Measurements from ENCODE around the gene FIP1L1. TPM values are rescaled to one million over a fixed set of nuclear protein-coding genes. Genes with fewer than 3 reads are reported as not detected.

The FIP1L1 gene
- total and polyA plus RNA-seq, 9 of the 15 experiments (the other 6 are each of a cell fraction or from before 2014, with no cell fraction given), result 34.6 to 137 (median 72.0) TPM

DNA sequence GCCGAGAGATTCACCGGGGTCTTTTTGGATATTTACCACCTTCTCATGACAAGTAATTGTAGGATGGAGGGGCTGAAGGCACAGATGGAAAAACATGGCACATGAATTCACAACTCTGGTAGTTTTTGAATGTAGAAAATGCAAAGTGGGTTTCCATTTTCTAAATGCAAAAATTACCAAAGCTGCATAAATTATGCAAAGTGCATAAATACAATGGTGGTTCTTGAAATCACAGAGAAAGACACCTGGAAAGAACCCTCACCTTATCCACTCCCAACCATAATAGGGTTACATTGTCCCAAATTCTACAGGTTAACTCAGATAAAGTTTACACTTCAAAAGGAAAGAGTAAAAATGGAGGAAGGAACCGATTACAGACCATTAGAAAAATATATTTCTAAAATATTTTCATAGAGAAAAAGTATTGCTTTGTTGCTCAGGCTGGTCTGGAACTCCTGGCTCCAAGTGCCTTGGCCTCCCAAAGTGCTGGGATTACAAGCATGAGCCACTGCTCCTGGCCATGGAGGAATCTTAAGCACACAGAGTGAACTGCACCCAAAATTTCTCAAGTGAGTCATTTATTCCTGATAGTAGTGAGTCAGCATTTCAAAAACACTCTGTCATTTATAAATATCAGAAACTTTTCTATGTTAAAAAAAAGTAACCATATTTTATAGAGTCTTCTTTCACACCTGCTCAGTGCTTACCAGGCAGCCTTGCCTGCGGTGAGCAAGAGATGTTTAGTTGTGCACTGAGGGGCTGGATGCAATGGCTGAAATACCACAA is 101.4 kb downstream of the FIP1L1 start:
- ChIA-PET POLR2A (interaction anchor here (1.0 to 1.3 kb wide), 2 partner anchors 9 to 32 kb away, joined by 3 to 4 read pairs; no protein-coding TSS in a partner anchor), CTCF (ENCODE audit: low intra/inter-chr PET ratio) (no interaction called here)
- Histone ChIP-seq H3K4me1 (replicated peaks in 1 of 2; ENCODE audit: control insufficient read depth in 2 of 2, insufficient read depth in 2 of 2, low read length in 2 of 2) (peaks cover 0 to 2% of the 10 kb centered on the region in 2 experiments; a peak in 2 of 5 replicates), H3K79me2 (ENCODE audit: control insufficient read depth, insufficient read depth, low read length) (no peaks in the 10 kb centered on the region), H2AFZ (ENCODE audit: low read depth, low read length) (peak overlapping the region; percentile 66; the same call in 1 of the 2 replicates), H3K36me3 (ENCODE audit: control insufficient read depth, insufficient read depth, low read length) (no peaks in the 10 kb centered on the region), H4K20me1 (replicated peaks; ENCODE audit: control insufficient read depth, insufficient read depth, low read length) (no peaks in the 10 kb centered on the region), H3K27me3 (ENCODE audit: control insufficient read depth in 2 of 2, insufficient read depth in 2 of 2, low read length in 2 of 2) (no peaks in the 10 kb centered on the region), H3K9ac (ENCODE audit: insufficient read depth in 1 of 2, low read depth in 2 of 2, low read length in 2 of 2) (no peak overlapping the region), H3K9me1 (ENCODE audit: control insufficient read depth, insufficient read depth, low read length) (no peaks in the 10 kb centered on the region), H3K9me3 (replicated peaks; ENCODE audit: control insufficient read depth, insufficient read depth, low read depth, low read length) (no peaks in the 10 kb centered on the region), H3K4me2 (ENCODE audit: insufficient read depth, low read length) (no peak overlapping the region), H3K27ac (ENCODE audit: extremely low read depth, low read depth, low read length) (peak overlapping the region; percentile 35; the same call in 1 of the 3 replicates), H3K4me3 (no peak overlapping the region)
- DNase-seq (ENCODE audit: extremely low read depth in 1 of 4, low spot score in 3 of 4) (peak in 1 of 4 experiments; percentile 14), ATAC-seq (peak; percentile 54), FAIRE-seq (peak; percentile 29)
- 40% methylated on average over 4 of the region's 4 CpGs for WGBS (ENCODE audit: insufficient coverage, low coverage, missing lambda C conversion rate)
- no TSS peak for BruUV-seq (replicated peaks)
- in situ Hi-C loops (cut with MboI), result loop anchor here (25.0 kb wide), 1 partner anchor 758 kb away; the partner anchor contains the start of gene PDGFRA
- intact Hi-C loops (cut with micrococcal nuclease), result no loop called here
- TF ChIP-seq SMAD4 (CRISPR knock-in tag; conservative IDR thresholded peaks at IDR 0.05), result 0 out of 2 replicates have a peak, but pooled peaks have one; percentile 28
- 0 out of 2 replicates have a peak, but pooled peaks have one; percentile 34 for TF ChIP-seq DMBX1 (CRISPR knock-in tag; IDR thresholded peaks at IDR 0.05; ENCODE audit: borderline replicate concordance)
- TF ChIP-seq TBP (optimal IDR thresholded peaks at IDR 0.05; ENCODE audit: low read depth, low read length), result peak; percentile 41
- peak; percentile 89 for TF ChIP-seq C11orf30 (IDR thresholded peaks at IDR 0.05; ENCODE audit: low read depth)
- 0 out of 2 replicates have a peak, but pooled peaks have one; percentile 38 for TF ChIP-seq CXXC5 (CRISPR knock-in tag; IDR thresholded peaks at IDR 0.05)
- TF ChIP-seq ZNF445 (CRISPR knock-in tag; IDR thresholded peaks at IDR 0.05; ENCODE audit: low read depth), result no peak
- no peak for TF ChIP-seq MEF2D (tag; conservative IDR thresholded peaks at IDR 0.05; ENCODE audit: low read depth)
- TF ChIP-seq ZFP36 (IDR thresholded peaks at IDR 0.05; ENCODE audit: low read depth, low read length, partially characterized antibody), result no peak
- TF ChIP-seq NFE2 (IDR thresholded peaks at IDR 0.05; ENCODE audit: low read depth), result peak; percentile 79
- TF ChIP-seq ARID1B (IDR thresholded peaks at IDR 0.05), result peak; percentile 20; the same call in 1 of the 2 replicates
- TF ChIP-seq MAFG (tag; conservative IDR thresholded peaks at IDR 0.05), result peak; percentile 87
- no peak for TF ChIP-seq MED1 (CRISPR knock-in tag; IDR thresholded peaks at IDR 0.05; ENCODE audit: borderline replicate concordance)
- TF ChIP-seq JUND (IDR thresholded peaks at IDR 0.05; ENCODE audit: borderline replicate concordance, low read depth, low read length), result peak; percentile 72
- peak; percentile 50; the same call in 1 of the 3 replicates for TF ChIP-seq JUND (tag; IDR thresholded peaks at IDR 0.05; ENCODE audit: borderline replicate concordance, low read depth, low read length)
- no peak for TF ChIP-seq ZHX1 (conservative IDR thresholded peaks at IDR 0.05; ENCODE audit: low read length)
- TF ChIP-seq MAFF (IDR thresholded peaks at IDR 0.05; ENCODE audit: low read length), result peak; percentile 62; the same call in 1 of the 2 replicates
- TF ChIP-seq MAFK (IDR thresholded peaks at IDR 0.05; ENCODE audit: low read length), result peak; percentile 55; the same call in 1 of the 2 replicates
- TF ChIP-seq, protein P1, sequence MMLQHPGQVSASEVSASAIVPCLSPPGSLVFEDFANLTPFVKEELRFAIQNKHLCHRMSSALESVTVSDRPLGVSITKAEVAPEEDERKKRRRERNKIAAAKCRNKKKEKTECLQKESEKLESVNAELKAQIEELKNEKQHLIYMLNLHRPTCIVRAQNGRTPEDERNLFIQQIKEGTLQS (IDR thresholded peaks at IDR 0.05), result peak; percentile 72
- TF ChIP-seq, protein P1 (CRISPR knock-in tag; conservative IDR thresholded peaks at IDR 0.05), result no peak
- peak; percentile 91 for TF ChIP-seq ZNF316 (IDR thresholded peaks at IDR 0.05)

All from K562 (cell line).